Measurements from ENCODE around the gene ITM2C. TPM values are rescaled to one million over a fixed set of nuclear protein-coding genes. Genes with fewer than 3 reads are reported as not detected.
A peak's percentile ranks its signal among the peaks of the same experiment; 100 is the strongest.

The ITM2C gene
- polyA plus RNA-seq, 2 donors: 4.2 to 14.8 TPM

- H3K27ac ChIP-seq (ENCODE audit: low read depth in 2 of 2, low read length in 1 of 2): peak overlapping the region in 1 of 2 donors; percentile 15
- no peaks in the 10 kb centered on the region for H3K36me3 ChIP-seq (ENCODE audit: control insufficient read depth in 2 of 2, insufficient read depth in 2 of 2, low read length in 1 of 2)
- 2% methylated on average over 21 to 24 of the region's 24 CpGs for WGBS, 2 donors
- peaks cover 7 to 12% of the 10 kb centered on the region in 2 donors for H3K4me1 ChIP-seq (ENCODE audit: control insufficient read depth in 2 of 2, insufficient read depth in 2 of 2, low read length in 1 of 2)
- H3K4me3 ChIP-seq (ENCODE audit: low read depth in 1 of 2, low read length in 2 of 2): peak overlapping the region; percentile 59 to 69
- no peaks in the 10 kb centered on the region for H3K9me3 ChIP-seq (ENCODE audit: control insufficient read depth in 2 of 2, insufficient read depth in 1 of 2, low read depth in 1 of 2, low read length in 1 of 2)
- H3K27me3 ChIP-seq (ENCODE audit: control insufficient read depth in 1 of 2, insufficient read depth in 2 of 2, low read length in 2 of 2): no peaks in the 10 kb centered on the region
Measured at GRCh38 chr2:230865307-230865765, 594 bp downstream of the ITM2C start.

GRCh38 chr2:230865766-230866755 is 1.3 kb downstream of the ITM2C start:
- peak overlapping the region in 1 of 2 donors; percentile 59 for H3K4me3 ChIP-seq (ENCODE audit: low read depth in 1 of 2, low read length in 2 of 2)
- H3K4me1 ChIP-seq (ENCODE audit: control insufficient read depth in 2 of 2, insufficient read depth in 2 of 2, low read length in 1 of 2): peaks cover 8 to 15% of the 10 kb centered on the region in 2 donors
- no peaks in the 10 kb centered on the region for H3K27me3 ChIP-seq (ENCODE audit: control insufficient read depth in 1 of 2, insufficient read depth in 2 of 2, low read length in 2 of 2)
- H3K36me3 ChIP-seq (ENCODE audit: control insufficient read depth in 2 of 2, insufficient read depth in 2 of 2, low read length in 1 of 2): no peaks in the 10 kb centered on the region
- 14 to 17% methylated on average over 28 to 35 of the region's 35 CpGs for WGBS, 2 donors
- H3K9me3 ChIP-seq (ENCODE audit: control insufficient read depth in 2 of 2, insufficient read depth in 1 of 2, low read depth in 1 of 2, low read length in 1 of 2): no peaks in the 10 kb centered on the region
- peak overlapping the region in 1 of 2 donors; percentile 28 for H3K27ac ChIP-seq (ENCODE audit: low read depth in 2 of 2, low read length in 1 of 2)

- Histone ChIP-seq H3K27ac (ENCODE audit: low read depth in 2 of 2, low read length in 1 of 2) (peak overlapping the region in 1 of 2 donors; percentile 50), H3K4me3 (ENCODE audit: low read depth in 1 of 2, low read length in 2 of 2) (no peak overlapping the region), H3K9me3 (ENCODE audit: control insufficient read depth in 2 of 2, insufficient read depth in 1 of 2, low read depth in 1 of 2, low read length in 1 of 2) (no peaks in the 10 kb centered on the region), H3K27me3 (ENCODE audit: control insufficient read depth in 1 of 2, insufficient read depth in 2 of 2, low read length in 2 of 2) (no peaks in the 10 kb centered on the region), H3K36me3 (ENCODE audit: control insufficient read depth in 2 of 2, insufficient read depth in 2 of 2, low read length in 1 of 2) (no peaks in the 10 kb centered on the region), H3K4me1 (ENCODE audit: control insufficient read depth in 2 of 2, insufficient read depth in 2 of 2, low read length in 1 of 2) (peaks cover 8 to 20% of the 10 kb centered on the region in 2 donors)
- WGBS, 2 donors: 30% methylated on average over 13 of the region's 13 CpGs
Measured at GRCh38 chr2:230866756-230867523, 2.2 kb downstream of the ITM2C start.

- peaks cover 8 to 20% of the 10 kb centered on the region in 2 donors for H3K4me1 ChIP-seq (ENCODE audit: control insufficient read depth in 2 of 2, insufficient read depth in 2 of 2, low read length in 1 of 2)
- H3K4me3 ChIP-seq (ENCODE audit: low read depth in 1 of 2, low read length in 2 of 2): no peak overlapping the region
- H3K27me3 ChIP-seq (ENCODE audit: control insufficient read depth in 1 of 2, insufficient read depth in 2 of 2, low read length in 2 of 2): no peaks in the 10 kb centered on the region
- H3K36me3 ChIP-seq (ENCODE audit: control insufficient read depth in 2 of 2, insufficient read depth in 2 of 2, low read length in 1 of 2): no peaks in the 10 kb centered on the region
- WGBS, 2 donors: 75 to 77% methylated on average over 15 of the region's 15 CpGs
- no peaks in the 10 kb centered on the region for H3K9me3 ChIP-seq (ENCODE audit: control insufficient read depth in 2 of 2, insufficient read depth in 1 of 2, low read depth in 1 of 2, low read length in 1 of 2)
- peak overlapping the region; percentile 4 to 20 for H3K27ac ChIP-seq (ENCODE audit: low read depth in 2 of 2, low read length in 1 of 2)
Measured at GRCh38 chr2:230868161-230868946, 3.6 kb downstream of the ITM2C start.

- Histone ChIP-seq H3K4me1 (ENCODE audit: control insufficient read depth in 2 of 2, insufficient read depth in 2 of 2, low read length in 1 of 2) (peaks cover 7 to 17% of the 10 kb centered on the region in 2 donors), H3K4me3 (ENCODE audit: low read depth in 1 of 2, low read length in 2 of 2) (no peak overlapping the region), H3K27me3 (ENCODE audit: control insufficient read depth in 1 of 2, insufficient read depth in 2 of 2, low read length in 2 of 2) (no peaks in the 10 kb centered on the region), H3K36me3 (ENCODE audit: control insufficient read depth in 2 of 2, insufficient read depth in 2 of 2, low read length in 1 of 2) (no peaks in the 10 kb centered on the region), H3K9me3 (ENCODE audit: control insufficient read depth in 2 of 2, insufficient read depth in 1 of 2, low read depth in 1 of 2, low read length in 1 of 2) (no peaks in the 10 kb centered on the region), H3K27ac (ENCODE audit: low read depth in 2 of 2, low read length in 1 of 2) (peak overlapping the region; percentile 9 to 20)
- 76 to 81% methylated on average over 19 of the region's 19 CpGs for WGBS, 2 donors
Measured at GRCh38 chr2:230868947-230869913, 4.5 kb downstream of the ITM2C start.

- peaks cover 5 to 15% of the 10 kb centered on the region in 2 donors for H3K4me1 ChIP-seq (ENCODE audit: control insufficient read depth in 2 of 2, insufficient read depth in 2 of 2, low read length in 1 of 2)
- H3K36me3 ChIP-seq (ENCODE audit: control insufficient read depth in 2 of 2, insufficient read depth in 2 of 2, low read length in 1 of 2): no peaks in the 10 kb centered on the region
- H3K9me3 ChIP-seq (ENCODE audit: control insufficient read depth in 2 of 2, insufficient read depth in 1 of 2, low read depth in 1 of 2, low read length in 1 of 2): no peaks in the 10 kb centered on the region
- H3K27ac ChIP-seq (ENCODE audit: low read depth in 2 of 2, low read length in 1 of 2): peak overlapping the region in 1 of 2 donors; percentile 43
- H3K27me3 ChIP-seq (ENCODE audit: control insufficient read depth in 1 of 2, insufficient read depth in 2 of 2, low read length in 2 of 2): no peaks in the 10 kb centered on the region
- H3K4me3 ChIP-seq (ENCODE audit: low read depth in 1 of 2, low read length in 2 of 2): no peak overlapping the region
- 72 to 75% methylated on average over 11 of the region's 11 CpGs for WGBS, 2 donors
Measured at GRCh38 chr2:230869914-230870543, 5.3 kb downstream of the ITM2C start.

GRCh38 chr2:230870544-230871360 is 6.0 kb downstream of the ITM2C start:
- Histone ChIP-seq H3K4me3 (ENCODE audit: low read depth in 1 of 2, low read length in 2 of 2) (no peak overlapping the region), H3K27me3 (ENCODE audit: control insufficient read depth in 1 of 2, insufficient read depth in 2 of 2, low read length in 2 of 2) (no peaks in the 10 kb centered on the region), H3K27ac (ENCODE audit: low read depth in 2 of 2, low read length in 1 of 2) (peak overlapping the region; percentile 37 to 43), H3K4me1 (ENCODE audit: control insufficient read depth in 2 of 2, insufficient read depth in 2 of 2, low read length in 1 of 2) (peaks cover 5 to 12% of the 10 kb centered on the region in 2 donors), H3K9me3 (ENCODE audit: control insufficient read depth in 2 of 2, insufficient read depth in 1 of 2, low read depth in 1 of 2, low read length in 1 of 2) (no peaks in the 10 kb centered on the region), H3K36me3 (ENCODE audit: control insufficient read depth in 2 of 2, insufficient read depth in 2 of 2, low read length in 1 of 2) (no peaks in the 10 kb centered on the region)
- 40 to 47% methylated on average over 18 of the region's 18 CpGs for WGBS, 2 donors
